HL-60 (cell line): ENCODE data around the gene RNF112.
"Not testable (repeated sequence)": the region's sequence is repeated elsewhere in the genome, so short reads cannot be mapped to it uniquely, and the experiment has no call there.

Source experiments
- DNase-seq, 2 experiments: peaks; one replicate each; pipeline ENCODE4 v3.0.0-alpha.2; 2010 to 2020; ENCODE audit warnings: low read depth in 1 of 2, low spot score in 1 of 2
- H3K27ac ChIP-seq: fragments of 250-450 bp; sonication (Bioruptor Pico); replicated peaks from 2 replicates; pipeline ENCODE4 v1.5.1; 2020; ENCODE audit warnings: mild to moderate bottlenecking, moderate library complexity
- H3K27me3 ChIP-seq: fragments of 250-450 bp; sonication (Bioruptor Pico); 2 replicates; pipeline ENCODE4 v1.5.1; 2021; ENCODE audit warnings: mild to moderate bottlenecking, moderate library complexity; ENCODE audit not compliant: insufficient read depth, poor library complexity, severe bottlenecking
- H3K4me3 ChIP-seq: replicated peaks from 2 replicates; pipeline ENCODE4 v1.5.1; 2011; ENCODE audit warnings: mild to moderate bottlenecking, control low read depth, low read length; ENCODE audit not compliant: insufficient read depth
- GABPA ChIP-seq: IDR thresholded peaks from 2 replicates; pipeline ENCODE4 v1.6.1; 2012; ENCODE audit warnings: low read depth
- POLR2AphosphoS5 ChIP-seq: IDR thresholded peaks from 2 replicates; pipeline ENCODE4 v1.6.1; 2012; ENCODE audit warnings: low read depth
- SPI1 ChIP-seq: IDR thresholded peaks from 2 replicates; pipeline ENCODE4 v1.6.1; 2012; ENCODE audit warnings: low read depth, mild to moderate bottlenecking, borderline replicate concordance
- TF ChIP-seq, protein P1 (sequence below): IDR thresholded peaks from one replicate; pipeline ENCODE4 v1.5.1; 2011; ENCODE audit warnings: low read length, control low read depth, inconsistent platforms; ENCODE audit not compliant: insufficient read depth
- TF ChIP-seq, protein P2 (sequence below): IDR thresholded peaks from 2 replicates; pipeline ENCODE4 v1.6.1; 2012; ENCODE audit warnings: low read depth; ENCODE audit not compliant: insufficient replicate concordance

RNF112 gene

GRCh38 chr17:19431691-19432090 lies 20.7 kb downstream of the RNF112 start:
- Histone ChIP-seq H3K27me3 (no peaks in the 10 kb centered on the region), H3K4me3 (no peak overlapping the region), H3K27ac (no peak overlapping the region)
- no peak for TF ChIP-seq GABPA
- TF ChIP-seq SPI1: no peak
- TF ChIP-seq, protein P1, sequence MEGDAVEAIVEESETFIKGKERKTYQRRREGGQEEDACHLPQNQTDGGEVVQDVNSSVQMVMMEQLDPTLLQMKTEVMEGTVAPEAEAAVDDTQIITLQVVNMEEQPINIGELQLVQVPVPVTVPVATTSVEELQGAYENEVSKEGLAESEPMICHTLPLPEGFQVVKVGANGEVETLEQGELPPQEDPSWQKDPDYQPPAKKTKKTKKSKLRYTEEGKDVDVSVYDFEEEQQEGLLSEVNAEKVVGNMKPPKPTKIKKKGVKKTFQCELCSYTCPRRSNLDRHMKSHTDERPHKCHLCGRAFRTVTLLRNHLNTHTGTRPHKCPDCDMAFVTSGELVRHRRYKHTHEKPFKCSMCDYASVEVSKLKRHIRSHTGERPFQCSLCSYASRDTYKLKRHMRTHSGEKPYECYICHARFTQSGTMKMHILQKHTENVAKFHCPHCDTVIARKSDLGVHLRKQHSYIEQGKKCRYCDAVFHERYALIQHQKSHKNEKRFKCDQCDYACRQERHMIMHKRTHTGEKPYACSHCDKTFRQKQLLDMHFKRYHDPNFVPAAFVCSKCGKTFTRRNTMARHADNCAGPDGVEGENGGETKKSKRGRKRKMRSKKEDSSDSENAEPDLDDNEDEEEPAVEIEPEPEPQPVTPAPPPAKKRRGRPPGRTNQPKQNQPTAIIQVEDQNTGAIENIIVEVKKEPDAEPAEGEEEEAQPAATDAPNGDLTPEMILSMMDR: no peak
- no peak for DNase-seq

DNA sequence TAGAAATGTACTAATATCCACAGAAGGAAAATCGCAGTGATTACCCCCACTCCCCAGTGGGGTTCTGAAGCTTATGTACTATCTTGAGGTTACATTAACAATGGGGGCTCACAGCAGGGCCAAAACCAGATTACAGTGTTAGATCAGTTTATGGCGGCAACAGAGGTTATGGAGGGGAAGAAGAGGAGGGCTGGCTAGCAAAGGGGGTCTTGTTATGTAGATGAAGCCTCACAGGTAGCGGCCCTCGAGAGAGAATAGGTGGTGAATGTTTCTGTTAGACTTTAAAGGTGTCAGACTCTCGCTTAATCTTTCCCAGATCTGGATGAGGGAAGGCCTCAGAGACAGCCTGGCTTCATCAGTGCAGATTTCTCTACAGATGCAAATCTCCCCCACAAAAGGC lies 22.2 kb downstream of the RNF112 start:
- no peak for DNase-seq
- H3K4me3 ChIP-seq: no peak overlapping the region

GRCh38 chr17:19433727-19434340 lies 22.8 kb downstream of the RNF112 start:
- TF ChIP-seq POLR2AphosphoS5: no peak
- TF ChIP-seq, protein P2, sequence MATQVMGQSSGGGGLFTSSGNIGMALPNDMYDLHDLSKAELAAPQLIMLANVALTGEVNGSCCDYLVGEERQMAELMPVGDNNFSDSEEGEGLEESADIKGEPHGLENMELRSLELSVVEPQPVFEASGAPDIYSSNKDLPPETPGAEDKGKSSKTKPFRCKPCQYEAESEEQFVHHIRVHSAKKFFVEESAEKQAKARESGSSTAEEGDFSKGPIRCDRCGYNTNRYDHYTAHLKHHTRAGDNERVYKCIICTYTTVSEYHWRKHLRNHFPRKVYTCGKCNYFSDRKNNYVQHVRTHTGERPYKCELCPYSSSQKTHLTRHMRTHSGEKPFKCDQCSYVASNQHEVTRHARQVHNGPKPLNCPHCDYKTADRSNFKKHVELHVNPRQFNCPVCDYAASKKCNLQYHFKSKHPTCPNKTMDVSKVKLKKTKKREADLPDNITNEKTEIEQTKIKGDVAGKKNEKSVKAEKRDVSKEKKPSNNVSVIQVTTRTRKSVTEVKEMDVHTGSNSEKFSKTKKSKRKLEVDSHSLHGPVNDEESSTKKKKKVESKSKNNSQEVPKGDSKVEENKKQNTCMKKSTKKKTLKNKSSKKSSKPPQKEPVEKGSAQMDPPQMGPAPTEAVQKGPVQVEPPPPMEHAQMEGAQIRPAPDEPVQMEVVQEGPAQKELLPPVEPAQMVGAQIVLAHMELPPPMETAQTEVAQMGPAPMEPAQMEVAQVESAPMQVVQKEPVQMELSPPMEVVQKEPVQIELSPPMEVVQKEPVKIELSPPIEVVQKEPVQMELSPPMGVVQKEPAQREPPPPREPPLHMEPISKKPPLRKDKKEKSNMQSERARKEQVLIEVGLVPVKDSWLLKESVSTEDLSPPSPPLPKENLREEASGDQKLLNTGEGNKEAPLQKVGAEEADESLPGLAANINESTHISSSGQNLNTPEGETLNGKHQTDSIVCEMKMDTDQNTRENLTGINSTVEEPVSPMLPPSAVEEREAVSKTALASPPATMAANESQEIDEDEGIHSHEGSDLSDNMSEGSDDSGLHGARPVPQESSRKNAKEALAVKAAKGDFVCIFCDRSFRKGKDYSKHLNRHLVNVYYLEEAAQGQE: no peak
- no peak for TF ChIP-seq SPI1
- no peak for TF ChIP-seq GABPA
- TF ChIP-seq, protein P1: no peak
- no peak overlapping the region for H3K4me3 ChIP-seq

More for the DNA sequence above, 22.2 kb downstream of the RNF112 start:
- no peaks in the 10 kb centered on the region for H3K27me3 ChIP-seq
- no peak overlapping the region for H3K27ac ChIP-seq
- TF ChIP-seq, protein P1: no peak
- TF ChIP-seq, protein P2: no peak
- TF ChIP-seq GABPA (no peak), POLR2AphosphoS5 (no peak), SPI1 (no peak)

DNA sequence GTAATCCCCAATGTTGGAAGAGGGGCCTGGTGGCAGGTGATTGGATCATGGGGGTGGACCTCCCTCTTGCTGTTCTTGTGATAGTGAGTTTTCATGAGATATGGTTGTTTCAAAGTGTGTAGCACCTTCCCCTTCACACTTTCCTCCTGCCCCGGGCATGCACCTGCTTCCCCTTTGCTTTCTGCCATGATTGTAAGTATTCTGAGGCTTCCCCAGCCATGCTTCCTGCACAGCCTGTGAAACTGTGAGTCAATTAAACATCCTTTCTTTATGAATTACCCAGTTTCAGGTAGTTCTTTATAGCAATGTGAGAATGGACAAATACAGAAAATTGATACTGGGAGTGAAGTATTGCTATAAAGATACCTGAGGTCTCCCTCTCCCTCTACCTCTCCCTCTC lies 29.4 kb downstream of the RNF112 start:
- no peaks in the 10 kb centered on the region for H3K27me3 ChIP-seq
- no peak for TF ChIP-seq SPI1
- TF ChIP-seq POLR2AphosphoS5: no peak

More at GRCh38 chr17:19433727-19434340, 22.8 kb downstream of the RNF112 start:
- Histone ChIP-seq H3K27me3 (no peaks in the 10 kb centered on the region), H3K27ac (no peak overlapping the region)
- no peak for DNase-seq

GRCh38 chr17:19441288-19441687 lies 30.3 kb downstream of the RNF112 start:
- H3K27ac ChIP-seq, H3K27me3 ChIP-seq, H3K4me3 ChIP-seq, DNase-seq: not testable (repeated sequence)

More for the DNA sequence above, 29.4 kb downstream of the RNF112 start:
- Histone ChIP-seq H3K4me3 (no peak overlapping the region), H3K27ac (no peak overlapping the region)
- DNase-seq: no peak
